BLaER1 treated with 17β-estradiol and CSF1 and Interleukin-3, amounts not matched to agents 10 nM and 100 nM (cell line): ENCODE measurements around the gene CDK17.

Experiments
- H3K27ac ChIP-seq, 11 experiments: shearing (Covaris generic); formaldehyde crosslinking; 2 replicates each; pipeline ENCODE4 v1.8.1; 2022
- H3K27me3 ChIP-seq, 11 experiments: shearing (Covaris generic); formaldehyde crosslinking; 2 replicates each; pipeline ENCODE4 v1.8.1; 2022
- H3K36me3 ChIP-seq, 11 experiments: shearing (Covaris generic); formaldehyde crosslinking; 2 replicates each; pipeline ENCODE4 v1.8.1; 2022
- H3K4me1 ChIP-seq, 10 experiments: shearing (Covaris generic); formaldehyde crosslinking; 2 replicates each; pipeline ENCODE4 v1.8.1; 2022
- H3K4me2 ChIP-seq, 11 experiments: shearing (Covaris generic); formaldehyde crosslinking; 2 replicates each; pipeline ENCODE4 v1.8.1; 2022
- H3K4me3 ChIP-seq, 10 experiments: shearing (Covaris generic); formaldehyde crosslinking; 2 replicates each; pipeline ENCODE4 v1.8.1; 2022
- H3K9ac ChIP-seq, 11 experiments: shearing (Covaris generic); formaldehyde crosslinking; 2 replicates each; pipeline ENCODE4 v1.8.1; 2022
- H3K9me3 ChIP-seq, 11 experiments: shearing (Covaris generic); formaldehyde crosslinking; replicated peaks in 1 of 11; 2 replicates each; pipeline ENCODE4 v1.8.1; 2022
- H4K20me1 ChIP-seq, 11 experiments: shearing (Covaris generic); formaldehyde crosslinking; 2 replicates each; pipeline ENCODE4 v1.8.1; 2022
- Cebpa-rat ChIP-seq, 11 experiments: shearing (Covaris generic); IDR thresholded peaks; 2 replicates each; pipeline ENCODE4 v1.8.1; 2022

CDK17 gene

DNA sequence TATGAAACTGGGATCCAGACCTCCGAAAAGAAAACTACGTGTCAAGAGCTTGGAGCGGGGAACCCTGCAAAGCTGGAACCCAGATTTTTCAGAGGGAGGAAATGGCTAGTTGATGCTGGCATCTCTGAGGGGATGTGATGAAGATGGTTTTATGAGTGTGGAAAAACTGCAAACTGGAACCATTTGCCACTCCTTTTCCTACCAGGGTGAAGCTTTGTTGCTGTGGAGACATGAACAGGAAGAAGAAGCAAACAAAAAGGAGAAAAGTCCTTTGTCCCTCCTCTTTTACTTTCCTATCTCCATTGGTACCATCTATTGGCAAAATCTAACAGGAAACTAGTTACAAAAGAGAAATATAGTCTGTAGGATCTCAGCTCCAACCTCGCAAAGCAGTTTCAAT, 39.2 kb downstream of the CDK17 start:
- H3K4me2 ChIP-seq: peak overlapping the region in 5 of 11 experiments; percentile 2 to 37 (median 6); a peak in 4 of 22 replicates
- H3K9ac ChIP-seq: no peak overlapping the region
- peaks cover 0 to 9% (median 0%) of the 10 kb centered on the region in 11 experiments; a peak in 5 of 22 replicates for H3K36me3 ChIP-seq
- H3K27ac ChIP-seq: no peak overlapping the region
- no peaks in the 10 kb centered on the region for H3K27me3 ChIP-seq
- no peak for TF ChIP-seq Cebpa-rat (IDR thresholded peaks at IDR 0.05)
- peaks cover 28 to 96% (median 89%) of the 10 kb centered on the region in 11 experiments; a peak in 21 of 22 replicates for H4K20me1 ChIP-seq
- no peak overlapping the region for H3K4me3 ChIP-seq
- H3K4me1 ChIP-seq: peaks cover 0 to 22% (median 8%) of the 10 kb centered on the region in 10 experiments; a peak in 11 of 20 replicates
- peaks cover 0 to 8% (median 0%) of the 10 kb centered on the region in 11 experiments; a peak in 2 of 22 replicates for H3K9me3 ChIP-seq

DNA sequence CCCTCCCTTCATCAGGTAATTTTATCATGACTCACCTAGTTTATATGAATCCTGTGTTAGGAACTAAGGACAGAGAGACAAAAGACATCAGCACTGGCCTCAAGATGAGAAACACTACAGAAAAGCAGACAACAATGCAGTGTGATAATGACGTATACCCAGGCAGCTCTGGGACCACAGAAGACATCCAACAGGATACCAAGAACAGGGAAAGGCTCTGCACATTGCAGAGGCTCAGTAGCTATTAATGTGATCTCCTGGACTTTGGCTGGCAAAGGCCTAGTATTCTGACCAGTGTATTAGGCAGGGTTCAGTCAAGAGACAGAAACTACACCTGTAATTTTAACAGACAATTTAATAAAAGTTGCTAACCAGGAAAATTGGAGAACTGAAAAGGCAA, 39.7 kb downstream of the CDK17 start:
- Histone ChIP-seq H3K9ac (no peak overlapping the region), H3K27ac (no peak overlapping the region), H3K4me1 (peaks cover 0 to 22% (median 8%) of the 10 kb centered on the region in 10 experiments; a peak in 11 of 20 replicates), H3K36me3 (peaks cover 0 to 9% (median 0%) of the 10 kb centered on the region in 11 experiments; a peak in 4 of 22 replicates), H3K4me2 (no peak overlapping the region), H3K4me3 (no peak overlapping the region), H3K27me3 (no peaks in the 10 kb centered on the region), H3K9me3 (peaks cover 0 to 8% (median 0%) of the 10 kb centered on the region in 11 experiments; a peak in 2 of 22 replicates), H4K20me1 (peaks cover 29 to 96% (median 89%) of the 10 kb centered on the region in 11 experiments; a peak in 21 of 22 replicates)
- TF ChIP-seq Cebpa-rat (IDR thresholded peaks at IDR 0.05): no peak

DNA sequence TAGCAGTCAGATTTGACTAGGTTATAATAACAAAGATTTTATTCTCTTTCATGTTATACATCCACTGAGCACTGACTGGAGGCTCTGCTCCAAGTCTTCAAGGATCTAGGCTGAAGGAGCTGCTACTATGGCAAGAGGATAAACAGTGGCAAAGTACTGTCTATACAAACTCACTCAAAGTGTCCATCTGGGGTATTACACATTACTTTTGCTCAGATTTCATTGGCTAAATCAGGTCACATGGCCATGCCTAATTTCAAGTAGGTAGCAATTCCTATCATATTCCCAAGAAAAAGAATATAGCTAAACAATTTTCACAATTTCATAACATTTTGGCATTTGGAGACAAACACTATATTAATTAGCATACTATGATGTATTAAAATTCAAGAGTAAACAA, 40.9 kb downstream of the CDK17 start:
- Histone ChIP-seq H3K9ac (no peak overlapping the region), H3K27ac (no peak overlapping the region), H3K4me1 (peaks cover 0 to 28% (median 8%) of the 10 kb centered on the region in 10 experiments; a peak in 11 of 20 replicates), H3K36me3 (peaks cover 0 to 6% (median 0%) of the 10 kb centered on the region in 11 experiments; a peak in 4 of 22 replicates), H3K27me3 (no peaks in the 10 kb centered on the region), H3K9me3 (peaks cover 0 to 3% (median 0%) of the 10 kb centered on the region in 11 experiments; a peak in 2 of 22 replicates), H3K4me2 (no peak overlapping the region), H4K20me1 (peaks cover 41 to 99% (median 94%) of the 10 kb centered on the region in 11 experiments; a peak in 21 of 22 replicates), H3K4me3 (no peak overlapping the region)
- TF ChIP-seq Cebpa-rat (IDR thresholded peaks at IDR 0.05): no peak

DNA sequence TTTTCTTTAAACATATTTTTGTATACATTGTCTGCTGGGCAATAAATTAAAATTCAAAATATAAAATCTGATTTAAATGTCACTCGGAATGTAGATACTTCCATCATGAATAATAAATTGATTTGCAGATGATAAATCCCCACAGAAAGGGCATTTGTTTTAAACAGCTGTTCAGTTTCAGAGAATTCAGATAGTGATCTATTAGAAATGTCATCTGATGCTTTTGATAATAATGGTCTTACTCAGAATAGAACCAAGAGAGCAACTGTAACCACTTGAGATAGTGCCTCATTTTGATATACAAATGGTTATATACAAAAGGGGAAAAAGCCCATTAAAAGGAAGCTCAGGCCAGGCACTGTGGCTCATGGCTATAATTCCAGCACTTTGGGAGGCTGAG, 43.4 kb downstream of the CDK17 start:
- H3K9ac ChIP-seq: no peak overlapping the region
- no peak overlapping the region for H3K27ac ChIP-seq
- no peaks in the 10 kb centered on the region for H3K27me3 ChIP-seq
- no peak overlapping the region for H3K4me3 ChIP-seq
- no peak overlapping the region for H3K4me2 ChIP-seq
- H4K20me1 ChIP-seq: peaks cover 64 to 99% (median 95%) of the 10 kb centered on the region in 11 experiments; a peak in 21 of 22 replicates
- peaks cover 0 to 3% (median 0%) of the 10 kb centered on the region in 11 experiments; a peak in 1 of 22 replicates for H3K36me3 ChIP-seq
- peaks cover 0 to 44% (median 11%) of the 10 kb centered on the region in 10 experiments; a peak in 13 of 20 replicates for H3K4me1 ChIP-seq
- TF ChIP-seq Cebpa-rat (IDR thresholded peaks at IDR 0.05): no peak
- 0 out of 22 replicates have a peak, but pooled peaks cover 0 to 2% (median 0%) of the 10 kb centered on the region in 11 experiments for H3K9me3 ChIP-seq

DNA sequence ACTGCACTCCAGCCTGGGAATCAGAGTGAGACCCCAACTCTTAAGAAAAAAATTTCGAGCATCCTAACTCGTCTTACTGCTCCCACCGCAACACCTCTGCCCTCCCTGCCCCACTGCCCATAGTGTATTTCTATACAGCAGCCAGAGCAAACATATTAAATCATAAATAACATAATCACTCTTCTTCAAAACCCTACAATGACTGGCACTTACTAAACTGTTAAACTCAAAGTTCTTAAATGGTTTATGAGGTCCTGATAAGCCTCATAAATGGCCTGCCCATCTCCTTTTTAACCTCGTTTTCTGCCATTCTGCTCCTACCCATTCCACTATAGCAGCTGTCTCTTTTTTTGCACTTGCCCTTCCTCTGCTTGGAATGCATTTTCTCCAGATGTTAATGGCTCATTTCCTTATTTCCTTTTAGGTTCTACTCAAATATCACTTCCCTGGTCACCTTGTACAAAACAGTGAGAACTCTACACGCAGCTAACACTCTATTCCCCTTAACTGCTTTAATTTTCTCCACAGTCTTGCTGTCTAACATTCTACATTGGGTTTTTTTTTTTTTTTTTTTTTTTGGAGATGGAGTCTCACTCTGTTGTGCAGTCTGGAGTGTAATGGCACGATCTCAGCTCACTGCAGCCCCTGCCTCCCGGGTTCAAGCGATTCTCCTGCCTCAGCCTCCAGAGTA, 45.2 kb downstream of the CDK17 start:
- Histone ChIP-seq H3K9me3 (peaks cover 0 to 14% (median 7%) of the 10 kb centered on the region in 11 experiments; a peak in 10 of 22 replicates), H3K4me3 (no peak overlapping the region), H3K4me1 (peaks cover 0 to 49% (median 5%) of the 10 kb centered on the region in 10 experiments; a peak in 9 of 20 replicates), H3K4me2 (peak overlapping the region in 1 of 11 experiments; percentile 16; a peak in 1 of 22 replicates), H3K36me3 (peaks cover 0 to 7% (median 0%) of the 10 kb centered on the region in 11 experiments; a peak in 2 of 22 replicates), H3K9ac (no peak overlapping the region), H3K27me3 (no peaks in the 10 kb centered on the region), H4K20me1 (peaks cover 53 to 99% (median 85%) of the 10 kb centered on the region in 11 experiments; a peak in 21 of 22 replicates), H3K27ac (no peak overlapping the region)
- TF ChIP-seq Cebpa-rat (IDR thresholded peaks at IDR 0.05): no peak

DNA sequence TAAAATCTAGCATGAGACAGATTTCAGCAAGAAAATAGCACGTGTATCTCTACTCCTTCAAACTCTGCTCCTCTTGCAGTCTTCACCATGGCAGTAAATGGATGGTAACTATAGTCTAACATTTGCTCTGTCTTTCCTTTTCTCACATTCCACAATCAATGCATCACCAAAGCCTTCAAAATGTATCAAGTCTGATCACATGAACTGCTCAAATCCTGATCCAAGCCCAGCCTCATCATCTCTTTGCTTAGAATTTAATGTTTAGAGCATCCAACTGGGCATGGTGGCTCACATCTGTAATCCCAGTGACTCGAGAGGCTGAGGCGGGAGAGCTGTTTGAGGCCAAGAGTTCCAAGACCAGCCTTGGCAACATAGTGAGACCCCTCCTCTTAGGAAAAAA, 45.9 kb downstream of the CDK17 start:
- Histone ChIP-seq H3K27me3 (no peaks in the 10 kb centered on the region), H3K27ac (no peak overlapping the region), H3K36me3 (peaks cover 0 to 8% (median 0%) of the 10 kb centered on the region in 11 experiments; a peak in 2 of 22 replicates), H3K4me3 (no peak overlapping the region), H4K20me1 (peaks cover 52 to 99% (median 80%) of the 10 kb centered on the region in 11 experiments; a peak in 21 of 22 replicates), H3K9ac (no peak overlapping the region), H3K9me3 (peaks cover 0 to 20% (median 10%) of the 10 kb centered on the region in 11 experiments; a peak in 15 of 22 replicates), H3K4me2 (no peak overlapping the region), H3K4me1 (peaks cover 0 to 50% (median 5%) of the 10 kb centered on the region in 10 experiments; a peak in 9 of 20 replicates)
- TF ChIP-seq Cebpa-rat (IDR thresholded peaks at IDR 0.05): no peak

DNA sequence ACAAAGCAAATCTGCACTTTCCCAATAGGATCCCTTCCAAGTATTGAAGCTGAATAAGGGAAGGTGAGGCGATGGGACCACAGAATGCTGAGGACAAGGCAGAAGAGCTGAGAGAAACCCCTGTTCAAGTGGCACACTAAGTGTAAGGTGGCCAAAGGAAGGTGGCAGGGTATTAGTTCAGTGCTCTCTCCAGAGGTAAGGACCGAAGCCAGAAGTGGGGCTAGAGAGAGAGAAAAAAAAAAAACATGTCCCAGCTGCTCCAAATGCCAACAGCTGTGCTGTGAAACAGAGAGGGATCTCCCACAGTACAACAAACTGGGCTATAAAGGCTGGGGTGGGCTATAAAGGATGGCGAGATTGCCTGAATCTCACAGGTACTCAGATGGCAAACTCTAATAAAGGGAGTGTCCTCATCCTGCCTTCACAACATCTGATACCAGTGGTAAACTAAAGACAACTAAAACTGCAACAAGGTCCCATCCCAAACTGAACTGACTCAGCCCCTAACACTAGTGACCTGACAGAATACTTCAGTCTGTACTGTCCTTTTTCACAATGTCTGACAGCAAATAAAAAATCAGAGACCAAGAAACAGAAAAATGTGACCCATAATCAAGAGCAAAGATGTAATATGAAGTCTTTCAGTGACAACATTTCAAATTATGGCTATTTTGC, 47.9 kb downstream of the CDK17 start:
- peaks cover 0 to 31% (median 18%) of the 10 kb centered on the region in 11 experiments; a peak in 16 of 22 replicates for H3K9me3 ChIP-seq
- no peak for TF ChIP-seq Cebpa-rat (IDR thresholded peaks at IDR 0.05)
- peak overlapping the region in 4 of 11 experiments; percentile 17 to 37 (median 34); a peak in 5 of 22 replicates for H3K27ac ChIP-seq
- H3K4me1 ChIP-seq: peaks cover under 1 to 50% (median 8%) of the 10 kb centered on the region in 10 experiments; a peak in 16 of 20 replicates
- peaks cover 0 to 9% (median 0%) of the 10 kb centered on the region in 11 experiments; a peak in 2 of 22 replicates for H3K36me3 ChIP-seq
- no peak overlapping the region for H3K4me3 ChIP-seq
- H3K4me2 ChIP-seq: peak overlapping the region in 5 of 11 experiments; percentile 10 to 71 (median 54); a peak in 7 of 22 replicates
- H4K20me1 ChIP-seq: peaks cover 46 to 97% (median 74%) of the 10 kb centered on the region in 11 experiments; a peak in 21 of 22 replicates
- H3K27me3 ChIP-seq: no peaks in the 10 kb centered on the region
- H3K9ac ChIP-seq: peak overlapping the region in 1 of 11 experiments; percentile 1; a peak in 1 of 22 replicates

DNA sequence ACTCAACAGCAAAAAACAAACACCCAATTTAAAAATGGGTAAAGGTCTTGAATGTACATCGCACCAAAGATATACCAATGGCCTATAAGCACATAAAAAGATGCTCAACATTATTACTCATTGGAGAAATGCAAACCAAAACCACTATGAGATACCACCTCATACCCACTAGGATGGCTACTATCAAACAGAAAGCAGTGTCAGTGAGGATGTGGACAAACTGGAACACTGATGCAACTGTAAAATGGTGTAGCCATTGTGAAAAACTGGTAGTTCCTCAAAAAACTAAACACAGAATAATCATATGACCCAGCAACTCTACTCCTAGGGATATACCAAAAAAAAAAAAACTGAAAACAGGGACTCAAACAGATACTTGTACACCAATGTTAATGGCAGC, 49.3 kb downstream of the CDK17 start:
- Histone ChIP-seq H4K20me1 (peaks cover 37 to 91% (median 71%) of the 10 kb centered on the region in 11 experiments; a peak in 20 of 22 replicates), H3K4me3 (no peak overlapping the region), H3K36me3 (peaks cover 0 to 14% (median 7%) of the 10 kb centered on the region in 11 experiments; a peak in 12 of 22 replicates), H3K27ac (peak overlapping the region in 4 of 11 experiments; percentile 36 to 46 (median 41); a peak in 6 of 22 replicates), H3K9me3 (peaks cover 1 to 39% (median 25%) of the 10 kb centered on the region in 11 experiments; a peak in 20 of 22 replicates), H3K4me1 (peaks cover 5 to 60% (median 17%) of the 10 kb centered on the region in 10 experiments; a peak in 19 of 20 replicates), H3K27me3 (no peaks in the 10 kb centered on the region), H3K4me2 (peak overlapping the region in 4 of 11 experiments; percentile 8 to 71 (median 42); a peak in 6 of 22 replicates), H3K9ac (no peak overlapping the region)
- TF ChIP-seq Cebpa-rat (IDR thresholded peaks at IDR 0.05): no peak
